GM13977 (cell line): Measurements from ENCODE around the gene NFKBIA.

Experiments used
- DNase-seq: peaks from one replicate; pipeline ENCODE4 v3.0.0; 2012; ENCODE audit warnings: low spot score
- CTCF ChIP-seq: IDR thresholded peaks from 2 replicates; pipeline ENCODE4 v1.5.1; 2012; ENCODE audit warnings: mild to moderate bottlenecking, control low read depth; ENCODE audit not compliant: insufficient read depth; ENCODE audit errors: extremely low read depth, missing control alignments
- in situ Hi-C: fragments of 300-500 bp; cut with MboI; formaldehyde crosslinking; loops from one replicate; pipeline ENCODE4 v1.12.0; 2022; ENCODE audit warnings: low sequenced_read_pairs, low pct_unique_long_range_greater_than_20kb, mixed read lengths, inconsistent platforms; ENCODE audit not compliant: unreplicated experiment

Gene NFKBIA

GRCh38 chr14:35405304-35405996, 901 bp upstream of the NFKBIA start:
- in situ Hi-C loops: loop anchor here (25.0 kb wide), 1 partner anchor 743 kb away; no protein-coding TSS in a partner anchor
- TF ChIP-seq CTCF: no peak
- DNase-seq: no peak

- DNase-seq: peak; percentile 95
- no peak for TF ChIP-seq CTCF
- in situ Hi-C loops: loop anchor here (25.0 kb wide), 1 partner anchor 742 kb away; no protein-coding TSS in a partner anchor
These were observed 723 bp downstream of the NFKBIA start for GRCh38 chr14:35403603-35404448.

- no peak for TF ChIP-seq CTCF
- in situ Hi-C loops: loop anchor here (25.0 kb wide), 1 partner anchor 741 kb away; no protein-coding TSS in a partner anchor
- DNase-seq: no peak
These were observed 1.4 kb downstream of the NFKBIA start for GRCh38 chr14:35403114-35403602.

GRCh38 chr14:35402323-35403113, 2.0 kb downstream of the NFKBIA start:
- TF ChIP-seq CTCF: no peak
- no peak for DNase-seq
- in situ Hi-C loops: loop anchor here (25.0 kb wide), 1 partner anchor 740 kb away; no protein-coding TSS in a partner anchor

GRCh38 chr14:35401422-35402265, 2.9 kb downstream of the NFKBIA start:
- DNase-seq: no peak
- in situ Hi-C loops: loop anchor here (25.0 kb wide), 1 partner anchor 739 kb away; no protein-coding TSS in a partner anchor
- no peak for TF ChIP-seq CTCF
